H7 (cell line): Measurements from ENCODE around the gene KAT7. TPM values are rescaled to one million over a fixed set of nuclear protein-coding genes. Genes with fewer than 3 reads are reported as not detected.
"Not testable (repeated sequence)": the region's sequence is repeated elsewhere in the genome, so short reads cannot be mapped to it uniquely, and the experiment has no call there.

Source experiments
- DNase-seq: peaks from one replicate; pipeline ENCODE4 v3.0.0; 2012
- H3K27me3 ChIP-seq: 2 replicates; pipeline ENCODE4 v1.6.0; 2011; ENCODE audit warnings: mild to moderate bottlenecking, low read length; ENCODE audit not compliant: control insufficient read depth, insufficient read depth
- H3K36me3 ChIP-seq: replicated peaks from 2 replicates; pipeline ENCODE4 v1.5.1; 2011; ENCODE audit warnings: low read length; ENCODE audit not compliant: control insufficient read depth, insufficient read depth
- H3K4me3 ChIP-seq: 2 replicates; pipeline ENCODE4 v1.5.1; 2011; ENCODE audit warnings: low read depth, mild to moderate bottlenecking, control low read depth, low read length, moderate library complexity; ENCODE audit not compliant: insufficient read depth
- total RNA-seq: library from RNA; depleted of rRNA; stranded (reverse); fragments of >200 nt; shearing (Covaris generic); gene quantifications from 2 replicates; pipeline ENCODE4 v1.2.3, GENCODE V29; 2014

KAT7 gene
- total RNA-seq, 1 experiment from 2014 or later = 96.1 TPM

GRCh38 chr17:49809056-49809455 is 20.6 kb downstream of the KAT7 start:
- peaks cover 9% of the 10 kb centered on the region for H3K36me3 ChIP-seq
- DNase-seq = no peak
- no peaks in the 10 kb centered on the region for H3K27me3 ChIP-seq
- no peak overlapping the region for H3K4me3 ChIP-seq

- Histone ChIP-seq H3K4me3 (peak overlapping the region; percentile 11; the same call in 1 of the 2 replicates), H3K36me3 (peaks cover 8% of the 10 kb centered on the region), H3K27me3 (no peaks in the 10 kb centered on the region)
- no peak for DNase-seq
Observed at GRCh38 chr17:49814781-49815529, 26.5 kb downstream of the KAT7 start.

DNA sequence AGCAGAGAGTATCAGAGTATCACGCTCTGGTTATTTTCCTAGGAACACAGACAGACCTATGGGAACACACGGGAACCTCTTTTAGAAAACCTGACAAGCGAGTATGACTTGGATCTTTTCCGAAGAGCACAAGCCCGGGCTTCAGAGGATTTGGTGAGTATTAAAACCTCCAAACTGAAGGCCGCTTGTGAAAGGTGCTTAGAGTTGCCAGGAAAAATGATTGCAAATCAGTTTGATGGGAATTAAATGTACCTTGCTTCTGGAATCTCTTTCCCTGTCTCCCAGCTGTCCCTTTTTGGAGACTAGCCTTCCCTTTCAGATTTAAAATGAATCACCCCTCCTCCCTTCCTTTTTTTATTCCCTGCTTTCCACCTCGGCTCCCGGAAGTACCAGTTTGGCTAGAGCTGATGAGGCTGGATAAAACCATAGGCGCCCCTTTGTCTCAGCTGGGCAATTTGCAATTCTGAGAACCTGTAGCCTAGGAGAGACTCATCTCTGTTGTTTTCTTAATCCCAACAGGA is 27.3 kb downstream of the KAT7 start:
- DNase-seq = peak; percentile 60
- Histone ChIP-seq H3K4me3 (peak overlapping the region; percentile 11), H3K36me3 (peaks cover 9% of the 10 kb centered on the region), H3K27me3 (no peaks in the 10 kb centered on the region)

GRCh38 chr17:49817993-49818392 is 29.5 kb downstream of the KAT7 start:
- Histone ChIP-seq H3K4me3 (no peak overlapping the region), H3K27me3 (no peaks in the 10 kb centered on the region), H3K36me3 (peaks cover 26% of the 10 kb centered on the region)
- DNase-seq = no peak

DNA sequence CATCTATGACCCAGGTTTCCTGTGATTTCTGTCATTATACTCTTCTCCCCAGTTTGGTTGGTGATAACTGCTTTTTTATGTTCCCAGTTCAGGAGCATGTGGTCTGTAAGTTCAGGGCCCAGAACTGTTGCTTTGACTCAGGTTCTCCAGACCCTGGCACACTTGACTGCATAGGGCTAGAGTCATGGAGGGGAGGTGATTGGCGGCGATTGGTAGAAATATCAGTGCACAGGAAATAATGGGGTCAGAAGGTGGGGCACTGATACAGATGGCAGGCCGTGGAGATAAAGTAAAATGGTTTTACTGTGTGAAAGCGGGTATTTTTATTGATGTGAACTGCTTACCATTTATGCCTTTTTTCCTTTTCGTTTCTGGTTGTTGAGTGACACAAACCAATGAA is 30.7 kb downstream of the KAT7 start:
- peaks cover 33% of the 10 kb centered on the region for H3K36me3 ChIP-seq
- DNase-seq = no peak
- H3K4me3 ChIP-seq = no peak overlapping the region
- no peaks in the 10 kb centered on the region for H3K27me3 ChIP-seq

DNA sequence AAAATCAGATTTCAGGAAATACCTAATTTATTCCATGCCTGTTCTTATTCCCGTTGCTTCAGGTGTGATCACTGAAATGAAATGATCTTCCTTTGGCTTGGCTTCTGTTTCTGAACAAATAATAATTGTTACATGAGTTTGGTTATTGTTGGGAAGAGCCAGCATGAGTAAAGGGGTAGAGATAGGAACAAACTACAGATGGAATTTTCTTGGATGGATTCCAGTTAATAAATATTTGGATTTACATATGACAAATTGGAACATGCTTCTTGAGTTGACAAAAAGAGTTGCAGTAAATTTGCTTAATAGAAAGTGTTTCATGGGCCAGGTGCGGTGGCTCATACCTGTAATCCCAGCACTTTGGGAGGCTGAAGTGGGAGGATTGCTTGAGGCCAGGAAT is 31.2 kb downstream of the KAT7 start:
- Histone ChIP-seq H3K36me3 (peaks cover 33% of the 10 kb centered on the region), H3K27me3 (no peaks in the 10 kb centered on the region), H3K4me3 (no peak overlapping the region)
- DNase-seq = no peak

DNA sequence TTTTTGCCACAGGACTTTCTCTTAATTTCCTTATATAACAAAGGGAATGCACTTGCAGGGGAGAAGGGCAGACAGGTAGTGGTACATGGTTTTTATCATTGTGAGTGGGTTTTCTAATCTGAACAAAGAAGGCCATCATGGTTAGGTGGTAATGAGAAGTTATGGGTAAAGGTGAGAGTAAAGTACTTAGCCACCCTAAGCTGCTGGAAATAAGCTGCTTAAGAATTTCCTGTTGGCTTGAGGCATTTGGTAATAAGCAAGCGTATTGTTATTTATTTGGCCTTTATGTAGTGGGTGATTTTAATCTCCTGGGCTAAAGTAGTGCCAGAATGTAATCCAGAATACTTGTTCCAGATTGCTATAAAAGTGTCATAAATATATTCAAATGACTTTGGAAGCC is 32.3 kb downstream of the KAT7 start:
- Histone ChIP-seq H3K36me3 (peaks cover 38% of the 10 kb centered on the region), H3K27me3 (no peaks in the 10 kb centered on the region), H3K4me3 (no peak overlapping the region)
- DNase-seq = no peak

DNA sequence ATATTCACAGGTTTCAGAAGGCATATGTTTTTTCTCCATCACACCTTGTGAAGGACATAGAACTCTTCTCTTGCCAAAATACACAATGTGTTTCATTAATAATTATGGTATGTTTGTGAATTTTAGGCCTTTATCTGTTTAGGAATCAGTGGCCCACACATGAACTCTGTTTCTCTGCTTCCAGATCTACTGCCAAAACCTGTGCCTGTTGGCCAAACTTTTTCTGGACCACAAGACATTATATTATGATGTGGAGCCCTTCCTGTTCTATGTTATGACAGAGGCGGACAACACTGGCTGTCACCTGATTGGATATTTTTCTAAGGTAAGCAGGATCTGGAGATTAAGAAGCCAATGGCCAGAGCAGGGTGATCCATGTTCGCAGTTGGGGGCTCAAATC is 33.0 kb downstream of the KAT7 start:
- H3K27me3 ChIP-seq = no peaks in the 10 kb centered on the region
- no peak for DNase-seq
- no peak overlapping the region for H3K4me3 ChIP-seq
- peaks cover 41% of the 10 kb centered on the region for H3K36me3 ChIP-seq

GRCh38 chr17:49821916-49822315 is 33.4 kb downstream of the KAT7 start:
- H3K36me3 ChIP-seq = peaks cover 46% of the 10 kb centered on the region
- H3K27me3 ChIP-seq = no peaks in the 10 kb centered on the region
- DNase-seq = no peak
- no peak overlapping the region for H3K4me3 ChIP-seq

- Histone ChIP-seq H3K4me3 (no peak overlapping the region), H3K27me3 (no peaks in the 10 kb centered on the region), H3K36me3 (peaks cover 50% of the 10 kb centered on the region)
- DNase-seq = no peak
Observed at GRCh38 chr17:49822829-49823228, 34.3 kb downstream of the KAT7 start.

DNA sequence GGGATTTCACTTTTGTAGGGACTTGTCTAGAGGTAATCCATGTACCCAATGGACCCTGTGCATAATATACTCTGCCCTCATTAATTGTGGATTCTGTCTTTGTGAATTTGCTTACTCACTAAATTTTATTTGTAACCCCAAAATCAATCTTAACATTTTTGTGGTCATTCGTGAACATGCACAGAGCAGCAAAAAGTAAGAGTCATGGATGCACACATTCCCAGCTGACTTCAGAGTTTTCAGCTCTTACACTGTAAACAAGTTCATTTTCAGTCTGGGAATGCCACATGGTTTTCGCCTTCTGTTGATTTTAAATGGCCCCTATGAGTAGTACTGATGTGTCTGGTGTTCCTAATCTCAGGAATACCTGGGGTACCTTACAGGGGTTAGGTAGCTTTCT is 35.1 kb downstream of the KAT7 start:
- Histone ChIP-seq H3K27me3 (no peaks in the 10 kb centered on the region), H3K4me3 (no peak overlapping the region), H3K36me3 (peaks cover 48% of the 10 kb centered on the region)
- no peak for DNase-seq

DNA sequence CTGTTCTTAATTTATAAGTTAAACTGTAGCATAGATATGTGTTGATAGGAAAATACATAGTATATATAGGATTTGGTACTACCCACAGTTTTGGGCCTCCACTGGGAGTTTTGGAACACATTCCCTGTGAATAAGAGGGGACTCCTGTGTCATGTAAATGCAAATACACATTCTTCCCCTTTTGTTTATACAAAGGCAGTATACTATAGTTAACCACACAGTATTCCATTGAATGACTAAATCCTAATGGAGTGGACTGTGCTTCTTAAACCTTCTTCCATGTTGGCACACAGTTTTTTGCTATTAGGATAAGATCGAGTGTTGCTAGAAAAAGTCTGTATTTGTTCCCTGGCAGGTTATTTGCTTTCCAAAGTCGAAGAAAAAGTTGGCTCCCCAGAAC is 37.2 kb downstream of the KAT7 start:
- no peak for DNase-seq
- Histone ChIP-seq H3K4me3 (no peak overlapping the region), H3K27me3 (no peaks in the 10 kb centered on the region), H3K36me3 (peaks cover 52% of the 10 kb centered on the region)

GRCh38 chr17:49828325-49828724 is 39.8 kb downstream of the KAT7 start:
- H3K36me3 ChIP-seq = peaks cover 39% of the 10 kb centered on the region
- not testable (repeated sequence) for H3K4me3 ChIP-seq, DNase-seq, H3K27me3 ChIP-seq

- Histone ChIP-seq H3K4me3 (no peak overlapping the region), H3K36me3 (peaks cover 36% of the 10 kb centered on the region), H3K27me3 (no peaks in the 10 kb centered on the region)
- no peak for DNase-seq
Observed at GRCh38 chr17:49829026-49829425, 40.5 kb downstream of the KAT7 start.

DNA sequence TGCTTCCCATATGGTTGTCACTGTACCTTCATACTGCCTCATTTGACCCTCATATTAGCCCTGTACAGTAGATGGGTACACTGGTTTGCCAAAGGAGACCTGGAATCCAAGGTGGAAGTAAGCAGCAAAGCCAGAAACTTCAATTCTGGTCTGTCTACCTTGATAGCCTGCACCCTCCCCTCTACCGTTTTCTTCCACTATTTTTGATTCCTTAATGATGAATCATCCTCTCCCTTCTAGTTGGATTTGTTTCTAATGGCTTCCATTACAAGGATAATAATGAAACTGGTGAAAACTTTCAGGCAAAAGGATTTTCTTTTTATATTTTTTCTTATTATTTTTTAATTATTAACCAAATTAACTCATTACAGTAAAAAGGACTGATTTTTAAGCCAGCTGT is 42.1 kb downstream of the KAT7 start:
- Histone ChIP-seq H3K27me3 (no peaks in the 10 kb centered on the region), H3K4me3 (no peak overlapping the region), H3K36me3 (peaks cover 34% of the 10 kb centered on the region)
- DNase-seq = no peak
